ENCODE data around the gene UBE3D. TPM values are rescaled to one million over a fixed set of nuclear protein-coding genes. Genes with fewer than 3 reads are reported as not detected.

The UBE3D gene
- total RNA-seq, 1 experiment from 2014 or later: 5.5 TPM

GRCh38 chr6:82924799-82925535 lies 140.7 kb downstream of the UBE3D start:
- Mint-ChIP-seq H3K36me3 (ENCODE audit: insufficient read depth, unreplicated experiment) (no peaks in the 10 kb centered on the region), H3K9me3 (ENCODE audit: unreplicated experiment) (peaks cover 1% of the 10 kb centered on the region), H3K27ac (ENCODE audit: low read depth, unreplicated experiment) (no peak overlapping the region), H3K4me1 (ENCODE audit: insufficient read depth, unreplicated experiment) (no peaks in the 10 kb centered on the region), H3K4me3 (ENCODE audit: unreplicated experiment) (no peak overlapping the region), H3K27me3 (ENCODE audit: insufficient read depth, unreplicated experiment) (no peaks in the 10 kb centered on the region)
- intact Hi-C loops (cut with micrococcal nuclease): no loop called here
- DNase-seq (ENCODE audit: unreplicated experiment): peak; percentile 34
- TF ChIP-seq CTCF (IDR thresholded peaks at IDR 0.05; ENCODE audit: unreplicated experiment): no peak
- no TSS peak for BruUV-seq (replicated peaks)
- CTCF ChIA-PET: interaction anchor here (0.6 kb wide), 1 partner anchor 513 kb away, joined by 4 read pairs; no protein-coding TSS in a partner anchor
- POLR2A ChIA-PET: no interaction called here

- no peaks in the 10 kb centered on the region for H3K36me3 Mint-ChIP-seq (ENCODE audit: insufficient read depth, unreplicated experiment)
- no peak for TF ChIP-seq CTCF (IDR thresholded peaks at IDR 0.05; ENCODE audit: unreplicated experiment)
- ChIA-PET POLR2A (no interaction called here), CTCF (no interaction called here)
- DNase-seq (ENCODE audit: unreplicated experiment): no peak
- intact Hi-C loops (cut with micrococcal nuclease): no loop called here
- BruUV-seq (replicated peaks): no TSS peak
- H3K27me3 Mint-ChIP-seq (ENCODE audit: insufficient read depth, unreplicated experiment): no peaks in the 10 kb centered on the region
- no peak overlapping the region for H3K4me3 Mint-ChIP-seq (ENCODE audit: unreplicated experiment)
- peaks cover 7% of the 10 kb centered on the region for H3K9me3 Mint-ChIP-seq (ENCODE audit: unreplicated experiment)
- H3K27ac Mint-ChIP-seq (ENCODE audit: low read depth, unreplicated experiment): no peak overlapping the region
- H3K4me1 Mint-ChIP-seq (ENCODE audit: insufficient read depth, unreplicated experiment): no peaks in the 10 kb centered on the region
These were observed 144.4 kb downstream of the UBE3D start for GRCh38 chr6:82921258-82921657.

GRCh38 chr6:82917346-82918064 lies 148.1 kb downstream of the UBE3D start:
- peaks cover 7% of the 10 kb centered on the region for H3K9me3 Mint-ChIP-seq (ENCODE audit: unreplicated experiment)
- ChIA-PET CTCF (interaction anchor here (1.0 to 1.6 kb wide), 2 partner anchors 11 to 300 kb away, joined by 4 to 5 read pairs; no protein-coding TSS in a partner anchor), POLR2A (no interaction called here)
- BruUV-seq (replicated peaks): no TSS peak
- H3K36me3 Mint-ChIP-seq (ENCODE audit: insufficient read depth, unreplicated experiment): no peaks in the 10 kb centered on the region
- no peak overlapping the region for H3K27ac Mint-ChIP-seq (ENCODE audit: low read depth, unreplicated experiment)
- no peak for DNase-seq (ENCODE audit: unreplicated experiment)
- H3K27me3 Mint-ChIP-seq (ENCODE audit: insufficient read depth, unreplicated experiment): no peaks in the 10 kb centered on the region
- H3K4me1 Mint-ChIP-seq (ENCODE audit: insufficient read depth, unreplicated experiment): no peaks in the 10 kb centered on the region
- H3K4me3 Mint-ChIP-seq (ENCODE audit: unreplicated experiment): no peak overlapping the region
- no peak for TF ChIP-seq CTCF (IDR thresholded peaks at IDR 0.05; ENCODE audit: unreplicated experiment)
- intact Hi-C loops (cut with micrococcal nuclease): no loop called here

GRCh38 chr6:82915666-82916065 lies 150.0 kb downstream of the UBE3D start:
- intact Hi-C loops (cut with micrococcal nuclease): no loop called here
- no TSS peak for BruUV-seq (replicated peaks)
- no peaks in the 10 kb centered on the region for H3K36me3 Mint-ChIP-seq (ENCODE audit: insufficient read depth, unreplicated experiment)
- POLR2A ChIA-PET: interaction anchor here (0.9 kb wide), 1 partner anchor 39 kb away, joined by 3 read pairs; no protein-coding TSS in a partner anchor
- no peaks in the 10 kb centered on the region for H3K4me1 Mint-ChIP-seq (ENCODE audit: insufficient read depth, unreplicated experiment)
- peaks cover 7% of the 10 kb centered on the region for H3K9me3 Mint-ChIP-seq (ENCODE audit: unreplicated experiment)
- CTCF ChIA-PET: interaction anchor here (1.6 kb wide), 1 partner anchor 9 kb away, joined by 5 read pairs; no protein-coding TSS in a partner anchor
- DNase-seq (ENCODE audit: unreplicated experiment): no peak
- no peak for TF ChIP-seq CTCF (IDR thresholded peaks at IDR 0.05; ENCODE audit: unreplicated experiment)
- H3K27me3 Mint-ChIP-seq (ENCODE audit: insufficient read depth, unreplicated experiment): no peaks in the 10 kb centered on the region
- no peak overlapping the region for H3K4me3 Mint-ChIP-seq (ENCODE audit: unreplicated experiment)
- H3K27ac Mint-ChIP-seq (ENCODE audit: low read depth, unreplicated experiment): no peak overlapping the region
